DOHH2 (cell line): ENCODE results near the gene MRPS18A.

Experiments used
- H3F3A ChIP-seq: fragments of 200-600 bp; sonication (generic), shearing (Covaris generic); 2 replicates; pipeline ENCODE4 v1.6.0; 2016; ENCODE audit warnings: antibody characterized with exemption, mild to moderate bottlenecking; ENCODE audit not compliant: control insufficient read depth, insufficient read depth
- H3K27ac ChIP-seq: fragments of 200-600 bp; sonication (generic); 2 replicates; pipeline ENCODE4 v1.5.1; 2014; ENCODE audit warnings: low read depth, mild to moderate bottlenecking, low read length, moderate library complexity
- H3K27me3 ChIP-seq: fragments of 200-600 bp; sonication (generic); 2 replicates; pipeline ENCODE4 v1.6.1; 2014; ENCODE audit warnings: mild to moderate bottlenecking, low read length, mixed read lengths; ENCODE audit not compliant: control insufficient read depth
- H3K36me3 ChIP-seq: fragments of 200-600 bp; sonication (generic); 2 replicates; pipeline ENCODE4 v1.6.1; 2014; ENCODE audit warnings: mild to moderate bottlenecking, low read length, moderate library complexity, mixed read lengths; ENCODE audit not compliant: control insufficient read depth
- H3K4me1 ChIP-seq: fragments of 200-600 bp; sonication (generic); 2 replicates; pipeline ENCODE4 v1.6.1; 2014; ENCODE audit warnings: mild to moderate bottlenecking, low read length, mixed read lengths; ENCODE audit not compliant: control insufficient read depth
- H3K4me2 ChIP-seq: fragments of 200-600 bp; sonication (generic); 2 replicates; pipeline ENCODE4 v1.6.0; 2014; ENCODE audit warnings: mild to moderate bottlenecking, low read length, moderate library complexity
- H3K4me3 ChIP-seq: fragments of 200-600 bp; sonication (generic); 2 replicates; pipeline ENCODE4 v1.5.1; 2014; ENCODE audit warnings: mild to moderate bottlenecking, low read length, mixed read lengths
- H3K79me2 ChIP-seq: fragments of 200-600 bp; sonication (generic); 2 replicates; pipeline ENCODE4 v1.6.1; 2014; ENCODE audit warnings: mild to moderate bottlenecking, low read length, mixed read lengths; ENCODE audit not compliant: control insufficient read depth
- H3K9me2 ChIP-seq: fragments of 200-600 bp; sonication (generic); replicated peaks from 2 replicates; pipeline ENCODE4 v1.6.1; 2014; ENCODE audit warnings: mild to moderate bottlenecking, low read length, mixed read lengths; ENCODE audit not compliant: control insufficient read depth
- H3K9me3 ChIP-seq: fragments of 200-600 bp; sonication (generic); 2 replicates; pipeline ENCODE4 v1.6.1; 2014; ENCODE audit warnings: antibody characterized with exemption, low read length, mixed read lengths; ENCODE audit not compliant: control insufficient read depth, insufficient read depth
- H4K20me1 ChIP-seq: fragments of 200-600 bp; sonication (generic); 2 replicates; pipeline ENCODE4 v1.6.0; 2014; ENCODE audit warnings: low read depth, mild to moderate bottlenecking, antibody characterized with exemption, low read length, moderate library complexity; ENCODE audit not compliant: control insufficient read depth, insufficient read depth
- CTCF ChIP-seq: fragments of 200-600 bp; sonication (generic); IDR thresholded peaks from one replicate; pipeline ENCODE4 v1.5.1; 2014; ENCODE audit warnings: antibody characterized with exemption, mild to moderate bottlenecking, low read depth, low read length; ENCODE audit not compliant: poor library complexity, severe bottlenecking
- EZH2phosphoT487 ChIP-seq: fragments of 200-600 bp; sonication (generic); IDR thresholded peaks from 2 replicates; pipeline ENCODE4 v1.6.1; 2017; ENCODE audit warnings: borderline replicate concordance, mild to moderate bottlenecking, antibody characterized with exemption, low read length, moderate library complexity, mixed read lengths

MRPS18A gene

GRCh38 chr6:43730634-43731033 is 43.0 kb upstream of the MRPS18A start:
- Histone ChIP-seq H3K4me2 (no peak overlapping the region), H4K20me1 (no peaks in the 10 kb centered on the region), H3K36me3 (no peaks in the 10 kb centered on the region), H3K9me2 (no peaks in the 10 kb centered on the region), H3F3A (peaks cover 3% of the 10 kb centered on the region; the same call in 1 of the 2 replicates), H3K4me1 (peaks cover 24% of the 10 kb centered on the region), H3K27ac (no peak overlapping the region), H3K79me2 (no peaks in the 10 kb centered on the region), H3K9me3 (peaks cover 12% of the 10 kb centered on the region), H3K27me3 (no peaks in the 10 kb centered on the region), H3K4me3 (no peak overlapping the region)
- TF ChIP-seq CTCF (no peak), EZH2phosphoT487 (no peak)

GRCh38 chr6:43729537-43729936 is 41.9 kb upstream of the MRPS18A start:
- Histone ChIP-seq H4K20me1 (no peaks in the 10 kb centered on the region), H3K36me3 (no peaks in the 10 kb centered on the region), H3K4me3 (no peak overlapping the region), H3K9me2 (no peaks in the 10 kb centered on the region), H3K27ac (no peak overlapping the region), H3K27me3 (no peaks in the 10 kb centered on the region), H3F3A (peaks cover 3% of the 10 kb centered on the region; the same call in 1 of the 2 replicates), H3K4me1 (peaks cover 29% of the 10 kb centered on the region), H3K4me2 (no peak overlapping the region), H3K9me3 (peaks cover 12% of the 10 kb centered on the region), H3K79me2 (no peaks in the 10 kb centered on the region)
- TF ChIP-seq EZH2phosphoT487 (no peak), CTCF (no peak)

DNA sequence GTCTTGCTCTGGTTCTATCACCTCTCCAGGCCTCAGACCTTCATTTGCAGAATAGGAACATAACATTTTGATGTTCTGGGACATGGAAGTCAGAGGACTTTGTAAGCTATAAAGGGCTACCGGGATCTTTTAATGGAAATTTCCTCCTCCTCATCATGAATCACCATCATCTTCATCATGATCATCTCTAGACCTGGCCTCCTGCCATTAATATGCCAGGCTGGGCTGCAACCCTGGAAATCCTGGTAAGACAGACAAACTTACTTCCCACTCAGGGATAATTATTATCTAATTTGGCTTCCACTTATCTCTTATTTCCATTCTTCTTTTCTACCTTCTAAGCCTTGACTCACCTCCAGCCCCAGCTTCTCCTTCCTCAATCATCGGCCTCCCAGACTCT is 41.0 kb upstream of the MRPS18A start:
- no peaks in the 10 kb centered on the region for H3K36me3 ChIP-seq
- H3K9me3 ChIP-seq = peaks cover 12% of the 10 kb centered on the region
- H3K4me1 ChIP-seq = peaks cover 26% of the 10 kb centered on the region
- peaks cover 3% of the 10 kb centered on the region; the same call in 1 of the 2 replicates for H3F3A ChIP-seq
- H3K9me2 ChIP-seq = no peaks in the 10 kb centered on the region
- no peak overlapping the region for H3K4me2 ChIP-seq
- H3K27ac ChIP-seq = no peak overlapping the region
- no peak for TF ChIP-seq CTCF
- TF ChIP-seq EZH2phosphoT487 = no peak
- no peaks in the 10 kb centered on the region for H4K20me1 ChIP-seq
- no peaks in the 10 kb centered on the region for H3K27me3 ChIP-seq
- H3K79me2 ChIP-seq = no peaks in the 10 kb centered on the region
- no peak overlapping the region for H3K4me3 ChIP-seq
